A549 (cell line): ENCODE measurements around the gene GATA2.

Source experiments
- CHD4 ChIP-seq: fragments of 200-600 bp; sonication (generic); IDR thresholded peaks from 2 replicates; pipeline ENCODE4 v1.6.1; 2016; ENCODE audit warnings: antibody characterized with exemption, mild to moderate bottlenecking, borderline replicate concordance
- JUN ChIP-seq, 2 experiments: fragments of >200 bp; sonication (Bioruptor Twin); formaldehyde crosslinking; IDR thresholded peaks; 2 replicates in 1 of 2; 3 replicates in 1 of 2; pipeline ENCODE4 v1.6.1; 2016 to 2017
- JUNB ChIP-seq: fragments of >200 bp; sonication (Bioruptor Twin); formaldehyde crosslinking; IDR thresholded peaks from 2 replicates; pipeline ENCODE4 v1.6.1; 2016
- MYC ChIP-seq: IDR thresholded peaks from 2 replicates; pipeline ENCODE4 v1.6.1; 2012; ENCODE audit warnings: mild to moderate bottlenecking, inconsistent platforms, low read length, improper control_type of control experiment, borderline replicate concordance
- POLR2A ChIP-seq: IDR thresholded peaks from 2 replicates; pipeline ENCODE4 v1.6.1; 2012; ENCODE audit warnings: mild to moderate bottlenecking, low read length
- RAD21 ChIP-seq, 2 experiments: fragments of >200 bp in 1 of 2; sonication (Bioruptor Twin) in 1 of 2; formaldehyde crosslinking in 1 of 2; IDR thresholded peaks in 1 of 2; conservative IDR thresholded peaks in 1 of 2; 2 replicates in 1 of 2; 3 replicates in 1 of 2; pipeline ENCODE4 v1.6.1; 2012 to 2018; ENCODE audit warnings: inconsistent platforms in 1 of 2
- RCOR1 ChIP-seq: fragments of 150-350 bp; IDR thresholded peaks from 2 replicates; pipeline ENCODE4 v1.6.1; 2014; ENCODE audit warnings: antibody characterized with exemption, low read length, low read depth
- SMC3 ChIP-seq: fragments of >200 bp; sonication (Bioruptor Twin); formaldehyde crosslinking; IDR thresholded peaks from 3 replicates; pipeline ENCODE4 v1.6.1; 2018; ENCODE audit warnings: inconsistent platforms
- TF ChIP-seq, protein P1 (sequence below): fragments of >200 bp; sonication (Bioruptor Twin); formaldehyde crosslinking; IDR thresholded peaks from 3 replicates; pipeline ENCODE4 v1.5.1; 2016
- TF ChIP-seq, protein P2 (sequence below): IDR thresholded peaks from 2 replicates; pipeline ENCODE4 v1.6.1; 2012
- TF ChIP-seq, protein P3 (sequence below): IDR thresholded peaks from 2 replicates; pipeline ENCODE4 v1.6.1; 2012; ENCODE audit warnings: low read depth, borderline replicate concordance

DNA sequence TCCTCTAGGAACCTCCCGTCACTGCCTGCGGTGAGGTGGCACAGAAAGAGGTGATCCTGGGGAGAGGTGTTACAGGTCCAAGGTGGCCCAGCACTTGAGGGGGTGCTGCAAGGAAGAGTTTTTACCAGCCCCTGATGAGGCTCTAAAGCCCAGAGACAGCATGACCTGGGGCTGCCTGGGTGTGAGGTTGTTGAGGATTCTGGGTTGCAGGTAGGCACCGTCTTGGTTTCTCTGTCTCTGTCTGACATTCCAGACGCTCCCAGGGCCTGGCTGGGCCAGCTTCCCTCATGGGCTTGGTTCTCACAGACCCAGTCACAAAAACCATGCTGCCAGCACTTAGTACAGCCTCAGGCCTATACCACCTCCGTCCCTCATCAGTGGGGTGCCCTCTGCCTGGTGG is 57.4 kb downstream of the GATA2 start:
- TF ChIP-seq POLR2A = no peak
- TF ChIP-seq CHD4 = no peak
- TF ChIP-seq RCOR1 = no peak
- TF ChIP-seq, protein P1, sequence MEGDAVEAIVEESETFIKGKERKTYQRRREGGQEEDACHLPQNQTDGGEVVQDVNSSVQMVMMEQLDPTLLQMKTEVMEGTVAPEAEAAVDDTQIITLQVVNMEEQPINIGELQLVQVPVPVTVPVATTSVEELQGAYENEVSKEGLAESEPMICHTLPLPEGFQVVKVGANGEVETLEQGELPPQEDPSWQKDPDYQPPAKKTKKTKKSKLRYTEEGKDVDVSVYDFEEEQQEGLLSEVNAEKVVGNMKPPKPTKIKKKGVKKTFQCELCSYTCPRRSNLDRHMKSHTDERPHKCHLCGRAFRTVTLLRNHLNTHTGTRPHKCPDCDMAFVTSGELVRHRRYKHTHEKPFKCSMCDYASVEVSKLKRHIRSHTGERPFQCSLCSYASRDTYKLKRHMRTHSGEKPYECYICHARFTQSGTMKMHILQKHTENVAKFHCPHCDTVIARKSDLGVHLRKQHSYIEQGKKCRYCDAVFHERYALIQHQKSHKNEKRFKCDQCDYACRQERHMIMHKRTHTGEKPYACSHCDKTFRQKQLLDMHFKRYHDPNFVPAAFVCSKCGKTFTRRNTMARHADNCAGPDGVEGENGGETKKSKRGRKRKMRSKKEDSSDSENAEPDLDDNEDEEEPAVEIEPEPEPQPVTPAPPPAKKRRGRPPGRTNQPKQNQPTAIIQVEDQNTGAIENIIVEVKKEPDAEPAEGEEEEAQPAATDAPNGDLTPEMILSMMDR = no peak
- TF ChIP-seq MYC = no peak
- TF ChIP-seq, protein P2, sequence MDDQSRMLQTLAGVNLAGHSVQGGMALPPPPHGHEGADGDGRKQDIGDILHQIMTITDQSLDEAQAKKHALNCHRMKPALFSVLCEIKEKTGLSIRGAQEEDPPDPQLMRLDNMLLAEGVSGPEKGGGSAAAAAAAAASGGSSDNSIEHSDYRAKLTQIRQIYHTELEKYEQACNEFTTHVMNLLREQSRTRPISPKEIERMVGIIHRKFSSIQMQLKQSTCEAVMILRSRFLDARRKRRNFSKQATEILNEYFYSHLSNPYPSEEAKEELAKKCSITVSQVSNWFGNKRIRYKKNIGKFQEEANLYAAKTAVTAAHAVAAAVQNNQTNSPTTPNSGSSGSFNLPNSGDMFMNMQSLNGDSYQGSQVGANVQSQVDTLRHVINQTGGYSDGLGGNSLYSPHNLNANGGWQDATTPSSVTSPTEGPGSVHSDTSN = no peak
- TF ChIP-seq JUNB = no peak
- TF ChIP-seq, protein P3, sequence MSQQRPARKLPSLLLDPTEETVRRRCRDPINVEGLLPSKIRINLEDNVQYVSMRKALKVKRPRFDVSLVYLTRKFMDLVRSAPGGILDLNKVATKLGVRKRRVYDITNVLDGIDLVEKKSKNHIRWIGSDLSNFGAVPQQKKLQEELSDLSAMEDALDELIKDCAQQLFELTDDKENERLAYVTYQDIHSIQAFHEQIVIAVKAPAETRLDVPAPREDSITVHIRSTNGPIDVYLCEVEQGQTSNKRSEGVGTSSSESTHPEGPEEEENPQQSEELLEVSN = no peak
- TF ChIP-seq RAD21 (conservative IDR thresholded peaks at IDR 0.05 in 1 of 2, IDR thresholded peaks at IDR 0.05 in 1 of 2) = no peak
- no peak for TF ChIP-seq SMC3
- no peak for TF ChIP-seq JUN (IDR thresholded peaks at IDR 0.05)
